ENCODE measurements around the gene CCDC33.
A peak's percentile ranks its signal among the peaks of the same experiment; 100 is the strongest.

CCDC33 gene

DNA sequence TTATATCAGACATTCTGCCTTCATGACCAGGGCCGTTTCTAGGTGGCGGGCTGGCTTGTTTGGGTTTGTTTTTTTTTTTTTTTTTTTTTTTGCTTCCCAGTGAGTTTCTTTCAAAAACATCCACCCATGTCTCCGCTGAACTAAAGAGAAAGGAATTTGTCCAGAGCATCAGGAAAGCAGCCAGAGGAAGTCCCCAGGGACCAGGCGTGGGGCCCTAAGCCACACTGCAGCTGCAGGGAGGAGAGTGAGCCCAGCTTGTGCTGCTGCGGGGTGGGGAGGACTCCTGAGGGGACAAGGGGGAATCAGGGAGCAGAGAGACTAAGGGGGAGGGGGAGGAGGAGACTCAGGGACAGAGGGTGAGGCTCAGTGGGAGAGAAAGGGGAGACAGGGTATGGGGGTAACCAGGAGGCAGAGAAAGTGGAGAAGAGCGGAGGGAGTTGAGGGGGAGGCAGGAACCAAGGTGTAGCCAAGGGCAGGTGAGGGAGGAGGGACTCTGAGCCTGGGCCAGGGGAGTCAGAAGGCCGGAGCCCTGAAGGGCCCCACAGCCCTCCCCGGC is 81.8 kb downstream of the CCDC33 start:
- peak; percentile 99 for DNase-seq

DNA sequence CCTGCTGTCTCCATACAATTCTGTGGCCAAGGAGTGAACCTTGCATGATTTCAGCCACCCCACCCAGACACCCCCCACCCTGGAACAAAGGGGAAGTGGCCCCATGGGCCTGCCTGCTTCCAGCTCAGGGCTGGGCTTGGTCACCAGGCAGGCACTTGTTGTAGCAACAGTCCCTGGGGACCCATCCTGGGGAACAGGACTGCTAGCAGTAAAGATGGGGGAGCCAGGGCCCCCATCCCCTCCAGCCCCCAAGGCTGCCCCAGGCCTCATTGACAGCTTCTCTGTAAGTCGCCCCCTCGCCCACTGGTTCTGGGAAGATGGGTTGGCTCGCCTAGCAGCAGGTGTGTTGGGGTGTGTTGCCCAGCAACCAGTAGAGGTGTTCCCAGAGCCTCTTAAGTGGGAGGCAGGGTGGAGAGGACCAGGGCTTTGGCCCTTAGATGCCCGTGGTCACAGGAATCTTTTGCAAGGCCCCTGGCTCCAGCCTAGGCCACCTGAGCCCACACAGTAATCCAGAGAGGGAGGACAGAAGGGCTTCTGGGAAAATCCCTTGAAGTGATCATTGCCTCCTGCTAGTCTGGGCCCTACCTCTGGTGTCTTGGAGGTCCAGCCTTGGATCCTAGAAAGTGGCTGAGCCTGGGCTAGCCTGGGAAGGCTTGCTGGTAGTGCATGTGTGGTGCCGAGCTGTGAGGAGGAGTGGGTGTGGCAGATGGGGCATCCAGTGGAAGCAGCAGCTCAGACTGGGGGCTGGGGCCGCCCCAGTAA is 82.4 kb downstream of the CCDC33 start:
- peak; percentile 61 for DNase-seq

DNA sequence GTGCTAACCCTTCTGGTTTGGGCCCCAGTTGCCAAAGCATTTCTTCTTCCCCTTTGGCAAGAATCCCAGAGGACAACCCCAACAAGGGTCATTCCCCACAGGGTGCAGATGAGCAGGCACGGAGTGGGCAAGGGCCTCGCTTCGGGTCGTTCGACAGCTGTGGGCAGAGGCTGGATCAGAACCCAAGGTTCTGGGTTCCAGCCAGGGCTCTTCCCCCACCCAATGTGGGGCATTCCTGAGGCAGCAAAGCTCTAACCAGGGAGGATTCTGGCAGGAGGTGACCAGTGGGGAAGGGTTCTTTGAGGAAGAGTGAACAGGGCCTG is 83.0 kb downstream of the CCDC33 start:
- DNase-seq = no peak

DNA sequence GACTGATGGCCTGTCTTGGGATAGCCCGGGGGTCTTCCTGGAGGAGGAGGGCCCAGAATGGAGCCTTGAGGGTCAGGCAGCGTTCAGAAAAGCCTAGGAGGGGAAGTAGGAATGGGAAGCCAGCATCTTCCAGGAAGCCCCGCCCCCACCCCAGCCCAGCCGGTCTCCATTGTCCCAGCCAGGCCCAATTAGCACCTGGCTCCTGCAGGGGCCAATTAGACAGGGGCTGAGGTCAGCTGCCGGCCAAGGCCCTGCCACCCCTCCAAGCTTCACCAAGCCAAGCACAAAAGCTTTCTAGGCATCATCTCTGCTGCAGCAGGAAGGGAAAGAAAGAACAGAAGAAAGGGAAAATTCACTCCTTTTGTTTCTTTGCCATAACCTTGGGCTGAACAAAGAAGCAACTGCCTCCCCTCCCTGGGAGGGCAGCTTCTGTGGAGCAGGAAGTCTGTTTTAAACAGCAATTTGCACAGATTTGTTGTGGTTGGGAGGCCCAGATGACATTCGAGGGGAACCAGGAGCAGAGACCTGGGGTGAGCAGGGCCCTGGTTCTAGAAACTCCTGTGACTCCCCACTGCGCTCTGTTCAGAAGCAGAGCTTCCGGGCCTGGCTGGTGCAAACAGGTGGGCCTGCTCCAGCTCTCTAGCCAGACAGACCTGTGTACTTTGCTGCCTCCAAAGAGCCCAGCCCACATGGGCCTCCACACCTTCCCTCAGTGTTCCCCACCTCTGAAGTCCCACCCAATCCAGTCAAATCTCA is 83.6 kb downstream of the CCDC33 start:
- DNase-seq = peak; percentile 6

DNA sequence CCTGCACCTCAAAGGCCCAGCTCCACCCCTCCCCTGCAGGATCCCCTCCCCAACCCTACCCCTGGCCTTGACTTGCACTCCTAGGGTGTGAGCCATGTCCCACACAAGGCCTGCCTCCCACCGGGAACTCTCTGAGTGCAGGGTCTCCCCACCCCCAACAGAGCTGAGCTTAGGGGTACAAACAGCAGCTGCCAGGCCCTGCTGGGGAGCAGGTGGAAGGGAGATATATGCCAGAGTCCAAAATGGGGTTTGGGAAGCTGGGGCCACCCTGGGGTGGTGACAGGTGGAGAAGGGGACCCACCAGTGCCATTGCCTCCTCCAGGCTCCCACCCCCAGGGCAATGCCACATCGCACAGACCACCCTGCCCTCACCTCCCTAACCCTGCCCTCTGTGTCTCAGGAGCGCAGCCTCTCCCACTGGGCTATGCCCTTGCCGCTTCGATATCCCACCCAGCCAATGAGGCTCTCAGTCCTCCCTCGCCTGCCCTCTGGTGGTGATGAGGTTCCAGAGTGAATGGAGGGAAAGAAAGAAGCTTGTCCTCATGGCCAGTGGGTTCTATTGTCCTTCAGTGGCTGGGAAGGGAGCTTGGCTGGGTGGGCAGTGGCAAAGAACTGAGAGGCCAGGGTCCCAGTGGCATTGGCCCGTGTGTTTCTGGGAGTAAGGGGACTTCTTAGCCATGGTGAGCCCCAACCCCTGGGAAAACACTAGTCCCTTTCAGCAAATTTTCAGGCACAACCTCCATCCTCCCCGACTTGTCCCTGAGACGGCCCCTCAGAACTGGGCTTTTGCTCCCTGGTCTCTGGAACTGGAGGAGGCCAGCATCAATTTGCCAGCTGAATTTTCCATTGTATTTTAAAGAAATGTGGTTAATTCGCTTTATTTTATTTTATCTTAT is 84.5 kb downstream of the CCDC33 start:
- DNase-seq = peak; percentile 60

DNA sequence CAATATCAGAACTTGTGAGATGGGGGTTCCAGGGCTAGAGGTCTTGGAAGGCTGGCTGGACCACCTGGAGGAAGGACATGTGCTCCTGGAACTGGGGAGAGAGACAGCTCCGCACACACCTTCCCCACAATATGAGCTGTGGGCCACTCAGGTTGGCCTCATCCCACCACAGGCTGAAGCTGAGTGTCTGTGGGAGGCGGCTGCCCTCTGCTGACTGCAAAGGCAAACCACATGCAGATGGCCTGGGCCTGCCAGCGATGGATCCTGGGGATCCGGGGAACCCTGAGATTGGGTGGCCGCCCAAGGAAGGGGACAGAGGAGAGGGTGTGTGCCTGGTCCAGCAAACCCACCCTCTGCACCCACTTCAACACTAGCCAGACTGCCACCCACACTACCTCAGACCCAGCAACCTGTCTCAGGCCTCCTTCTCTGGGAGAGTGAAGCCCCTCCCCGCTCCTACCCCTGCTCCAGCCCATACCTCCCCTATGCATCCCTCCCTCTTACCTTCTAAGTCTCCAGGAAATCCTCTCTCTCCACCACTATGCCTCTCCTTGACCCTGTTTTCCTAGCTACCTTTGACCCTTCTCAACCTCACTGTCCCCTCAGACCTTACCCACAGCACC is 86.5 kb downstream of the CCDC33 start:
- peak; percentile 63 for DNase-seq

DNA sequence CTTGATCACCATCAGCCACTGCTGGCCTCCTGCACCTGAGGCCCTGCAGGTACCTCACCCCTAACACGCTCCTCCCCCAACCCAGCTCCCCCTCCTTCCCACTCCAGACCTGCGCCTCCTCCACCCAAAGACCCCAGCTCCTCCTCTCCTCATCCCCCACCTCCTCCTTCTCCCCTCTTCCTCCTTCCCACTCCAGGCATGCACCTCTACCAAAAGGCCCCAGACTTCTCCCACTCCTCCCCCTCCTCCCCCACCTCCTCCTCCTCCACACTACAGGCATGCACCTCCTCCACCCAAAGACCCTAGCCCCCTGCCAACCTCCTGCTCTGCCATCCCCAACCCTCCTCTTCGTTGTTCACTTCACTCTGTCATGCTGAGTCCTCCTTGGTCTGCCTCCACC is 88.6 kb downstream of the CCDC33 start:
- no peak for DNase-seq

DNA sequence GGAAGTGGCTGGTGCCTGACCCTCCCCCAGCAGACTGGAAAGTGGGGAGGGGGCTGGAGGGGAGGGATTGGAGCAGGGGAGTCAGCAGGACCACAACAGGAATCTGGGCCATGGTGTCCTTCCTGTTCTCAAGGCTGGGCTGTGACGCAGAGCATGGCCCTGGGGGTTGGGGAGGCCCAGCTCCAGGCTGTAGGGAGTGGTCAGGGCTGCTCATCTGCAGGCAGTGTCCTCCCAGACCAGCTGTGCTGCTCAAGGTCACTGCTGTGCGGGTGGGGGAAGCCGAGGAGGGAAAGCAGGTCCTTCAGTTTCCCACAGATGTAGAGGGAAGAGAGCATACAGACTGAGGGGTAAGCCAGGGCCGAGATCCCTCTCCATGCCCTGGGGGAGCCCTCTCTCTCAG is 90.6 kb downstream of the CCDC33 start:
- no peak for DNase-seq

DNA sequence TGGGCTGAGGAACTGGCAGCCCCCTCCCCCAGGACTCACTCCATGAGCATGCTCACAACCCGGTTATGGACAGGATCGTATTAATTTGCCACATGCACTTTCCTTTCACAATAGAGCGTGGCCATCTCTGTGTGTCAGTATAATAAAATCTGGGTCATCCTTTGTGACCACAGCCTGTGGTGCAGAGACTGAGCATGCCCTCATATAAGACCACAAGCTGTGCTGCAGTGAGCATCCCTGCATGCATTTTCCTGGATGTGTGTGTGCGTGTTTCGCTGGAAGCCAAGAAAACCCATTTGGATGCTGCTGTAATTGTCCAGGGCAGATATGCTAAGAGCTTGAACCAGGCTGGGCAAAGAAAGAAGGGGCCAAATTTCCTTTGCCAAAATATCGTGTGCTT is 91.6 kb downstream of the CCDC33 start:
- DNase-seq = peak; percentile 22

DNA sequence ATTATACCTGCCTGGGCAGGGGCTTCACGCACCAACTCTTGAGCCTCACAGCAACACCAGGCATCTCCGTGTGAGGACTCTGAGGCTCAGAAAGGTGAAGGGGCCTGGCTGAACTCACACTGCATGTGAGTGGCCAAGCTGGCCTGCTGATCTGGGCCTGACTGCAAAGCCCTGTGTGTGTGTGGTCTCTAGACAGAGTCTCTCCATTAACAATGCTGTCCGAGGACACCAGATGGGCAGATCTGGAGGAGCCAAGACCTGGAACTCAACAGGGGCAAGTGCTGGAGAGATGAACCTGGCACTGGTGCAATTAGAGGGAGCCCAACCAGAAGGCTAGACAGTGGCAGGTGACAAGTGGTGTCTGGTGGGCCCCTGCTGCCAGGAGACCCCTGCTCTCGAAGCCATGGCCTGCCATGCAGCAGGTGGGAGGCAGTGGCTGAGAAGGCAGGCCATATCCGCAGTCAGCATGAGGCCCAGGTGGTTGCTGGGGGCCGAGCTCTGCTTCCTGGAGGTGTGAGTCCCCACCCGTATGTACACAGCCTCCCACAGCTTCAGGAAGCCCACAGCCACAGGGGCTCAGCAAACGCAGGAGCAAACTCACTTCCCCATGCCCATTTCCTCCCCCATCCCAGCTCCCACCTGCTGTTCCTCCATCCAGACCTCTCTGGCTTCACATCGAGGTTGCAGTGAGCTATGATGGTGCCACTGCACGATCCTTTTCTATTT is 92.4 kb downstream of the CCDC33 start:
- no peak for DNase-seq

DNA sequence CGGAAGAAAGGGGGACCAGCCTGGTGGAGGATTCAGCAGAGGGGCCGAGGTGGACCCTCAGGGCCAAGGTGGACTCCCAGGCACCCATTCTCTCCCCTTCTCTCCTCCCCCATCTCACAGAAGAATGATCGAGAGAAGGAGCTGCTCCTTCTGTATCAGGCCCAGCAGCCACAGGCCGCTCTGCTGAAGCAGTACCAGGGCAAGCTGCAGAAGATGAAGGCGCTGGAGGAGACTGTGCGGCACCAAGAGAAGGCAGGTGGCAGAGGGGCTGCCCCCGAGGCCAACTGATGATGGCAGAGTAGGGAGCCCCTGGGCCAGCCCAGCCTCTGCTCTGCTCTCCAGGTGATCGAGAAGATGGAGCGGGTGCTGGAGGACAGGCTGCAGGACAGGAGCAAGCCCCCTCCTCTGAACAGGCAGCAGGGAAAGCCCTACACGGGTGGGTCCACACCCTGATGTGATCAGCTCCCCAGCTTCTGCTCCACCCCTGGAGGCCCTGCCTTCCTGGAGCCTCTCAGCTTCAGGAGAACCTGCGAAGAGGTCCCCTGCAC is 94.8 kb downstream of the CCDC33 start:
- no peak for DNase-seq

DNA sequence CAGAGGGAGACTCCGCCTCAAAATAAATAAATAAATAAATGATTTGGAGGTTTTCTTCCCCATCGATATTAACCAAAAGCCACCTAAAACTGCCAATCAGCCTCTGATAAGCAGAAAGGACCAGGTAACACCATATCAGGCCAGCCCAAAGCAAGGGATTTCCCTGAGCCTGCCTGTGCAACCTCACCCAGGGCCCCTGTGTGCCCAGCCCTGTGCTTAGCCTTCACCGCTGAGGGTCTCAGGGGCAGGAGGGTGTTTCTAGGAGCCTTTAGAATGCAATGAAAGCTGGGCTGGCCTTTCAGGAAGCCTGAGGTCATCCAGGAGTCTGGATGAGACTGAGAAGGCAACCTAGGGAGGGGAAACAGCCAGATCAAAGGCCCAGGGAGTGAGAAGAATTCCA is 95.9 kb downstream of the CCDC33 start:
- DNase-seq = no peak

DNA sequence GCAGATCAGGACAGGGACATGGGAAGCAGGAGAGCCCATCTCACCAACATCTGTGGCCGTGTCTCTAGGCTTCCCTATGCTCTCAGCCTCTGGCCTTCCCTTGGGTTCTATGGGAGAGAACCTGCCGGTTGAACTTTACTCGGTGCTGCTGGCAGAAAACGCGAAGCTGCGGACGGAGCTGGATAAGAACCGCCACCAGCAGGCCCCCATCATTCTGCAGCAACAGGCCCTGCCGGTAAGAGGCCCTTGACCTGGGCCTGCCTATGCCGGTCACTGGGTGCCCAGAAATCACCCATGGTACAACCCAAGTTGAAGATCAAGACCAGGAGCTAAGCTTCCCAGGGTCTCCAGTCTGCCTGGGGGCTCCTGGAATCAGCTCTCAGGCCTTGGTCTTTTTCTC is 96.5 kb downstream of the CCDC33 start:
- no peak for DNase-seq

DNA sequence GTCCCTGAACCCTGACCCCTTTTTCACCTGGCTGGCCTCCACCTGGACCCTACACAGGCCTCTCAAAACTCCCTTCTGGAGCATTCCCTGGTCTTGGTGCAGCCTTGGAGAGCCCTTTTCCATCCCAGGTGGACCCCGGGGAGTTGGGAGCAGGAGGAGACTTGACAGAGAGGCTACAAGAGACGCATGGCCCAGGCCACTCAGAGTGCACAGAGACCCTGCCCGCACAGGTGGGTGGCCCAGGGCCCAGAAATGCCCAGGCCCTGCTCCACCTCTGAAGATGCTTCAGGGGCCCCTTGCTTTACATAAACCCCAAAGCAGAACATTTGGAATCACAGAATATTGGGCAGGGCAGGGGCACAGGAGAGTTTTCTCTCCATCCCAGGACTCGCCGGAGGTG is 97.0 kb downstream of the CCDC33 start:
- no peak for DNase-seq

DNA sequence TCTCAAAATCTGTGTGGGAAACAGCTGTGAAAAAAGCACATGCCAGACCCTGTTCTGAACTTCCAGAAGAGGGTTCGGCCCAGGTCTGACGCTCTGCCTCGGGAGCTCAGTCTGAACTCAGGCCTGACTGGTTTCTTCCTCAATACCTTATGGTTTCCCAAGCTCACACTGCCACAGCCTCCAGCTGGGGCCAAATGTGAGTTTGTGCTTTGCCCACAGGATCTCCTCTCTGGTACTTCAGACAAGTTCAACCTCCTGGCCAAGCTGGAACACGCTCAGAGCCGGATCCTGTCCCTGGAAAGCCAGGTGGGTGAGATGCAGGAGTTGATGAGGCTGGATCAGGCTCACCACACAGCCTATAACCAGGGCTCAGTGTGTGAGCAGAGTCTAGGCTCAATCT is 97.5 kb downstream of the CCDC33 start:
- no peak for DNase-seq

DNA sequence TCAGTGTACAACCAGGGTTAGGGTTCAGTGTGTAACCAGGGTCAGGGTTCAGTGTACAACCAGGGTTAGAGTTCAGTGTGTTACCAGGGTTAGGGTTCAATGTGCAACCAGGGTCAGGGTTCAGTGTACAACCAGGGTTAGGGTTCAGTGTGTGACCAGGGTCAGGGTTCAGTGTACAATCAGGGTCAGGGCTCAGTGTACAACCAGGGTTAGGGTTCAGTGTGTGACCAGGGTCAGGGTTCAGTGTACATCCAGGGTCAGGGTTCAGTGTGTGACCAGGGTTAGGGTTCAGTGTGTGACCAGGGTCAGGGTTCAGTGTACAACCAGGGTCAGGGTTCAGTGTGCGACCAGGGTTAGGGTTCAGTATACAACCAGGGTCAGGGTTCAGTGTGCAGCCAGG is 98.0 kb downstream of the CCDC33 start:
- no peak for DNase-seq

DNA sequence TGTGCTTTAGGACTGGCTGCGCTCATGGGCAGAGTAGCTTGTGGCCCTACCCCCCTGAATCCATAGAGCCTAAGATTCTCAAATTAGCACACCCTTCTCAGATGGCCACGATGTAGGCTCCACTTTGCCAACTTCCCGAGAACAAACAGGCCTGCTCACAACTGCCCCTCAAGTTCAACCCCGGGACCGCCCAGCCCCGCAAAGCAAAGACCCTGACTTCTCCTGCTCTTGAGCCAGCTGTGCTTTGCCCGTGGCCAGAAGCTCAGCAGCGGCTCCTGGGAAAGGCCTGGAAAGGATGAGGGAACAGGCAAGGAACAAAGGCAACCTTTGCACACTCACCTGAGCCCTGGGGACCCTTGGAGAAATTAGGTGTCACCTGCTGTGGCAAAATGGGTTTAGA is 99.3 kb downstream of the CCDC33 start:
- no peak for DNase-seq

DNA sequence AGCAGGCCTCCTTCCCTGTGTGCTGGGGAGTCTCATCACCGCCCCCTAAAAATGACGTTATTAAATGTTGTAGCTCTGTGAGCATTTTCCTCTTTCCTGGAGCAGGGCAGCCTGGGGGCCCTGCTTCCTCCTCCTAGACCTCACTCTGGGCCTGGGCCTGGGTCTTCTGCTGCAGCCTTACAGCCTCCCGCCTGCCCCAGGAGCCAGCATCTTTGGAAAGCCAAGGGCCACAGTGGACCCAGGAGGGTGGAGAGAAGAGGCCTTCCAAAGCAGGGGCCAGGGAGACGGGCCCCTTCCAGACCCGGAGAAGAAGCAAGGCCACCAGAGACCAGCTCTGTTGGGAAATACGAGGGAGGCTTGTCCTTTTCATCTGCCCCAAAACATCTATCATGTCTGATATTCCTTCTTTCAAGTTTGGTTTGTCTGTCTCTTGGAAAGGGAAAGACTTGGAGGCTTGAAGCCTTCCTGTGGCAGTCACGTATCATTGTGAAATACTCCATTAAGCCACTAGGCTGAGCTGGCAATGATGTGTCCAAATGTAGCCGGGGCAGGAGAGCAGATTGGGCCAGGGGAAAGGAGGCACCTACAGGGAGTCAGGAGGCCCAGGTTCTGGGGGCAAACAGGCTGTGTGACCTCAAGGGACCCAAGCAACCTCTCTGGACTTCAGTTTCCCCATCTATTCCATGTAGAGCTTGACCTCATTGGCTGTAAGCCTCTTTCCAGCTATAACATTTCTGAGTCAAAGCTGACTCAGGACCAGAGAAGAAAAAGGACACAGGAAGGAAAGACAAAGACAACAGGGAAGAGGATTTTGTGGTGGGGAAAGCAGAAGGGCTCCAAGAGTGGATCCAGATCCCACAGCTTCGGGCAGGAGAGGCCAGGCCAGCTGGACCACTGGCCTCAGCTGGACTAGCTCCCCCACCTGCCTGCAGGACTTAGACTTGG is 100.2 kb downstream of the CCDC33 start:
- peak; percentile 29 for DNase-seq

DNA sequence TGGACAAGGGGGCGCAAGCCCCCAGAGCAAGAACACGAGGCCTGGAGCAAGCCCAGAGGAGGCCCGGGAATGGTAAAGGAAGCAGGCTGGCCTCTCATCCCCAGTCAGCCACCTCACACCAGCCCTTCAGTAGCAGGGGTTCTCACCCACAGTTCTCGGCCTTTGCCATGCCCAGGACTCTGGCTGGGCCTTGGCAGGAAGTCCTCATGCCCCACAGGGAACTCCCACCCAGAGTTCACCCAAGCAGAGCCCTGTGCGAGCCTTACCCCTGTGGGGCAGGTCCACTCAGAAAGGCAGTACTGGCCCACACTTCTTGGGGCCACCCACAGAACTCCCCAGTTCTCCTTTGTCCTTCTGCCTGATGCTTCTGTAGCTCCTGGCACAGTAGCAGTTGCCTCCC is 101.0 kb downstream of the CCDC33 start:
- DNase-seq = no peak

DNA sequence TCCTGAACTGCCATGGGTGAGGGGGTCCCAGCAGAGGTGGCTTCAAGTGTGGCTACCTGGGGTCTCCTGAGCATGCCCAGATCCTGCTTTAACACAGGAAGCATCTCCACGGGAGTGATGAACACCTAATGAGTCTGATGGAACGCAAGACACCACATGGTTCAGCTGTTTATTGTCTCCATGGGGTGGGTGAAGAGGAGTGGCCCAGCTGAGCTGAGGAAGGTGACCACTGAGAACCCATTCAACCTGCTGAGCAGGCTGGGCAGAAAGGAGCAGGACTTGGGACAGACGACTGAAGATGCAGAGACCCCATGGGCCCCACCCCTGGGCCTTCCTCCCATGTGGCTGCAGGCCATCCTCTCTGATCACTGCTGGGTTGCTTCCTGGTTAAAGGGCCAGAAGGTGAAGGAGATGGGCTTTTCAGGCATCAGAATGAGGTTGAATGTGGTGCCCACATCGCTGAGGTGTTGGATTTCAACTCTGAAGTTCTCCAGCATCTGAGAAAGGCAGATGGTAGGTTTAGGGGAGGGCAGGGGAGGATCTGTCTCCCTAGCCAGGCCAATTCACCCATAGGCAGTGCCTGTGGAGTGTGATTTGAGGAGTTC is 101.6 kb downstream of the CCDC33 start:
- DNase-seq = no peak
